SHP77 (cell line): ENCODE data around the gene ANKMY2.
"Not testable (repeated sequence)": the region's sequence is repeated elsewhere in the genome, so short reads cannot be mapped to it uniquely, and the experiment has no call there.

Source experiments
- DNase-seq, 2 experiments: peaks; one replicate each; lab custom pipeline; 2025; lab: John Stamatoyannopoulos, UW

The ANKMY2 gene

DNA sequence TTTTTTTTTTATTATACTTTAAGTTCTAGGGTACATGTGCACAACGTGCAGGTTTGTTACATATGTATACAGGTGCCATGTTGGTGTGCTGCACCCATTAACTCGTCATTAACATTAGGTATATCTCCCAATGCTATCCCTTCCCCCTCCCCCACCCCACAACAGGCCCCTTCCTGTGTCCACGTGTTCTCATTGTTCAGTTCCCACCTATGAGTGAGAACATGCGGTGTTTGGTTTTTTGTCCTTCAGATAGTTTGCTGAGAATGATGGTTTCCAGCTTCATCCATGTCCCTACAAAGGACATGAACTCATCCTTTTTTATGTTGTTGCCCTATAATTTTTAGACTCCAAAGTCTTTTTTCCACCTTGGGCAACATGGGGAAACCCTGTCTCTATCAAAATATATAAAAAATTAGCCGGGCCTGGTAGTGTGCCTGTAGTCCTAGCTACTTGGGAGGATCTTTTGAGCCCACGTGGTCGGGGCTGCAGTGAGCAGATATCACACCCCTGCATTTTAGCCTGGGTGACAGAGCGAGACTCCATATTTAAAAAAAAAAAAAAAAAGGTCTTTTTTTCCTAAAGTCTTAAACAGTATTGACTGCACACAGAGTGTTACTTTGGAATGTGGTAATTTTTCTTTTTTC lies 14.4 kb upstream of the ANKMY2 start:
- DNase-seq, result not testable (repeated sequence)

- DNase-seq, result no peak
Observed at GRCh38 chr7:16657656-16658279, 12.2 kb upstream of the ANKMY2 start.

DNA sequence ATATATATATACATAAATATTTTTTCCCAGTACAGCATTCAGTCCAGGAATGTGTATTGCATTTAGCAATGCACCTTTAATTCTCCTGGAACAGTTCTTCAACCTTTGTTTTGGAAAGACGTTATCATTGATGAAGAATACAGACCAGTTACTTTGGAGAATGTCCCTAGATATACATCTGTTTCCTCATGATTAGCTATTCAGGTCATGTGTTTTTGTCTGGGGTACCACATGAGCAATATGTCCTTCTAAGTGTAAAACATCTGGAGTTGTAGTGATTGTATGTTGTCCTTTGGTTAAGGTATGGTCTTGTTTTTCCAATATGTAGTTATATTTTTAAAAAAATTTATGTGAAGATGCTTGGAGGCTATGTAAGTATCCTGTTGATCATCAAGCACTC lies 10.6 kb upstream of the ANKMY2 start:
- DNase-seq, result no peak

- DNase-seq, result no peak
Observed at GRCh38 chr7:16655394-16655793, 9.8 kb upstream of the ANKMY2 start.

GRCh38 chr7:16652888-16653287 lies 7.3 kb upstream of the ANKMY2 start:
- DNase-seq, result peak; percentile 45 to 79

- DNase-seq, result no peak
Observed at GRCh38 chr7:16652240-16652583, 6.7 kb upstream of the ANKMY2 start.

GRCh38 chr7:16651396-16652239 lies 6.1 kb upstream of the ANKMY2 start:
- no peak for DNase-seq

GRCh38 chr7:16650266-16650665 lies 4.7 kb upstream of the ANKMY2 start:
- no peak for DNase-seq

- DNase-seq, result no peak
Observed at GRCh38 chr7:16649196-16649595, 3.6 kb upstream of the ANKMY2 start.

DNA sequence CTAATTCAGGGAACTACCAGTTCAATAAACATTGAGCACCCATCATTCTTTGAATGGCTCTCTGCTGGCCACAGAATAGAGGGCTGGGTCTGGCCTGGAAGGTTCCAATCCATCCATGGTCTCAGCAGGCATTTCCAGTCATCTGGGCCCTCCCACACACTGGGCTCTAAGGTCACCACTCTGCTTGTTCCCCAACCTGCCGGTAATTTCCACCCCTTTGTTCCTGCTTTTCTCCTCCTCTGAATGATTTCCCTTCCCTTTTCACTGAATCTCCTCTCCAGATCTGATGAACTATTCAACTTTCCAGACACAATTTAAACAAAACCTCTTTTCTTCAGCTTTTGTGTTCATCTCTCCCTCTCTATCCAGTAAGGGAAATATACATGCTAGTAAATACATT lies 3.0 kb upstream of the ANKMY2 start:
- no peak for DNase-seq

- no peak for DNase-seq
Observed at GRCh38 chr7:16647435-16647960, 1.9 kb upstream of the ANKMY2 start.

DNA sequence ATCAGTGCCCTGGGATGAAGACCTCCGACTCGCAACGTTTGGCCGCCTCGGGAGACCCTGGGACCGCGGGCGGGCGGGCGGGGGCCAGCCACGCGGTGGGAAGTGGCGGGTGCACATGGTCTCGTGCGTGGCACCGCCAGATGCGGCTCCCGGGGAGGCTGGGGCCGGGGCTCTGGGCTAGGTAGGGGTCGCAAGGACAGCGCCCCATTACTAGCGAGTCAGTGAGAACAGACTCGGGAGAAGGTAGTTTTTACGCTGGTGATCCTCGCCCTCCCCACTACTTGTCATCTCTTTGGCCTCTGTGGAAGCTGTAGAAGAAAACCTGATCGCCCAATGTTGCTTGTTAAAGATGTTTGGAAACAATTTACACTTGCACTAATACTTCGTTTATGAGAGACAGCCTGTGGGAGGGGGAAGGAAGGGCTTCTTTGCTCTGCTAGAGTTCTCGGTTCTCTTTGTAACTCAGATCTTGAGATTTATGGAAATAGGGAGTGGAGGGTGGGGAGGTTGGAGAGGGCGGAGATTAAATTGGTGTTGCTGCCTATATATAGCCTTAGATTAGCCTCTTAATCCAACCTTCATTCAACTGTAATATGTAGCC lies 1.0 kb upstream of the ANKMY2 start:
- no peak for DNase-seq

GRCh38 chr7:16644636-16645592 lies 640 bp downstream of the ANKMY2 start:
- DNase-seq, result peak in 1 of 2 experiments; percentile 45

DNA sequence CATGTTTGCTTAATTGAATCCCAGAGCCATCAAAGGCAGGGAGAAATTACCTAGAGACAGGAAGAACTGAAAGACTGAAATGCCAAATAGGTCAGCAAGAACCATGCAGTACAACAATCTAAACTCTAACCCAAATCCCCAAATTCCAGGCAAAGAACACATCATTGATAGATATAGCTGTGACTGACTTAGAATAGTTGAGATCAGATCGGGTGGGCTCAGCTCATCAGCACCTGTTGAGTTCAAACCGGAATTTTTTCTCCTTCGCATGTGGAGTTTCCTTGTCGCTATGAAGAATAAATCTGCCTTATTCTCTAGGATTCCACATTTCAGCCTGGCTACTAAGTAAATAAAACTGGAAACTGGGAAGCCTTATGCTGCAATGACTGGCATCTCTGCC lies 1.4 kb downstream of the ANKMY2 start:
- DNase-seq, result no peak

- DNase-seq, result no peak
Observed at GRCh38 chr7:16638282-16639280, 7.0 kb downstream of the ANKMY2 start.

- DNase-seq, result no peak
Observed at GRCh38 chr7:16637379-16637778, 8.2 kb downstream of the ANKMY2 start.

DNA sequence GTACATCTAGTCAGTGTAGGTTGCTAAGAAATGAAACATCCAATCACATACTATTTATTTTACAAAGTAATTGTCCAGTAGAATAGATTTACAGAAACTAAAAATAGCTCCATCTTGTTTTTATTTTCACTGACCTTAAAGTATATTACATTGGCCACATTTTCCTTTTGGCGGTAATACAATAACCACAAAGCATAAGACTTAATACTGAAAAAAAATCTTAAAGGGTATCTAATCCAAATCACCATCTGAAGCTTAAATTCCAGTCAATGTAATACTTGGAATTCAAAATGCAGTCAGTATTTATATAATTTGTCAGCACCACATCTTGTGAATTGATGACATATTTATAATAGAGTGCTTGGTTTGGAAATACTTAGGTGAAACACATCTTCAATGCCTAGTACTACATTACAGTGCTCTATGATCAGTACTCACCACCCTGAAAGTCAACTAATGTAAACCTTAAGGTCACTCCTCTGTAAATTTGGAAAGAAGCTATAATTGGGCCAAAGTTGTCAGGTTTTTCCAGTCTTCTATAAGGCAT lies 8.9 kb downstream of the ANKMY2 start:
- DNase-seq, result no peak

GRCh38 chr7:16634271-16634738 lies 11.2 kb downstream of the ANKMY2 start:
- no peak for DNase-seq

DNA sequence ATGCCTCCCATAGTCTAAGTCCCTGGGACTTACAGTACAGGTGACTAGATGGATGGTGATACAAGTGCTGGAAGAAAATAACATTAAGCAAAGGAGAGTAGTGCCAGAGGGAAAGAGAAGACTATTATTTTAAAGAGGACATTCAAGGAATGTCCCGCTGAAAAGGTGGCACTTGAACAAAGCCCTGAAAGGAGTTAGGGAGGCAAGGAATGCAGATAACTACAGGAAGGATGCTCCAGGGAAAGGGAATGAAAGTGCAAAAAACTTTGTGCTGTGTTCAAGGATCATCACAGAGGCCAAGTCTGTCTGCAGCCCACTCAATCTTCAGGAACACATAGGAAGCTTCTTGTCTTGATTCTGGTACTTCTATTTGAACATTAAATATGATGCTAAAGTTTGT lies 14.9 kb downstream of the ANKMY2 start:
- DNase-seq, result no peak

DNA sequence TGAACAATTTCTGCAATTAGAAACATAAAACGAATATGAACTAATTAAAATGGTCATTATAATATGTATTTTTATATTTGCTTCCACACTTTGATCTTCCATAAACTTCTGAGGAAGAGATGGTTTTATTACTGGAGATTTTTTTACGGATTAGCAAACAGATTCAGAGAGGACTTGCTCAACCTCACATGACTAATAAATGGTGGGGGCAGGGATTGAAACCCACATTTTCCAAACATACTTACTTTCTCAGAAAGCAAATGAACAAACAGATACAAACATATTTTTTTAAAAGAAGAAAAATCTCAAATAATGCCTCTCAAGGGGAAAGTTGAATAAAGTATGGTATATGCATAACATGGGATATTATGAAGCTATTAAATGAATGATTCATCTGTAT lies 18.3 kb downstream of the ANKMY2 start:
- no peak for DNase-seq
